HL-60 (cell line): ENCODE results near the gene APOO.

Experiments
- DNase-seq, 2 experiments: peaks; one replicate each; pipeline ENCODE4 v3.0.0-alpha.2; 2010 to 2020; ENCODE audit warnings: low read depth in 1 of 2, low spot score in 1 of 2
- H3K27ac ChIP-seq: fragments of 250-450 bp; sonication (Bioruptor Pico); replicated peaks from 2 replicates; pipeline ENCODE4 v1.5.1; 2020; ENCODE audit warnings: mild to moderate bottlenecking, moderate library complexity
- H3K27me3 ChIP-seq: fragments of 250-450 bp; sonication (Bioruptor Pico); 2 replicates; pipeline ENCODE4 v1.5.1; 2021; ENCODE audit warnings: mild to moderate bottlenecking, moderate library complexity; ENCODE audit not compliant: insufficient read depth, poor library complexity, severe bottlenecking
- H3K4me3 ChIP-seq: replicated peaks from 2 replicates; pipeline ENCODE4 v1.5.1; 2011; ENCODE audit warnings: mild to moderate bottlenecking, control low read depth, low read length; ENCODE audit not compliant: insufficient read depth
- CTCF ChIP-seq: IDR thresholded peaks from one replicate; pipeline ENCODE4 v1.5.1; 2011; ENCODE audit warnings: low read length, control low read depth, inconsistent platforms; ENCODE audit not compliant: insufficient read depth
- GABPA ChIP-seq: IDR thresholded peaks from 2 replicates; pipeline ENCODE4 v1.6.1; 2012; ENCODE audit warnings: low read depth
- POLR2AphosphoS5 ChIP-seq: IDR thresholded peaks from 2 replicates; pipeline ENCODE4 v1.6.1; 2012; ENCODE audit warnings: low read depth
- REST ChIP-seq: IDR thresholded peaks from 2 replicates; pipeline ENCODE4 v1.6.1; 2012; ENCODE audit warnings: low read depth; ENCODE audit not compliant: insufficient replicate concordance
- SPI1 ChIP-seq: IDR thresholded peaks from 2 replicates; pipeline ENCODE4 v1.6.1; 2012; ENCODE audit warnings: low read depth, mild to moderate bottlenecking, borderline replicate concordance

Gene APOO

GRCh38 chrX:23813808-23814207 is 93.9 kb downstream of the APOO start:
- Histone ChIP-seq H3K4me3 (no peak overlapping the region), H3K27ac (no peak overlapping the region), H3K27me3 (no peaks in the 10 kb centered on the region)
- DNase-seq = no peak
- TF ChIP-seq CTCF (no peak), POLR2AphosphoS5 (no peak), SPI1 (no peak), GABPA (no peak), REST (no peak)

GRCh38 chrX:23811656-23812055 is 96.1 kb downstream of the APOO start:
- no peak overlapping the region for H3K27ac ChIP-seq
- TF ChIP-seq GABPA (no peak), SPI1 (no peak), CTCF (no peak)
- DNase-seq = no peak
- H3K27me3 ChIP-seq = no peaks in the 10 kb centered on the region
- no peak overlapping the region for H3K4me3 ChIP-seq

- H3K4me3 ChIP-seq = no peak overlapping the region
- peak; percentile 37 to 78 for DNase-seq
- no peak overlapping the region for H3K27ac ChIP-seq
- H3K27me3 ChIP-seq = no peaks in the 10 kb centered on the region
- TF ChIP-seq SPI1 = peak; percentile 89
- TF ChIP-seq GABPA = no peak
- no peak for TF ChIP-seq CTCF
Measured at GRCh38 chrX:23811108-23811651, 96.6 kb downstream of the APOO start.

- no peak overlapping the region for H3K27ac ChIP-seq
- H3K4me3 ChIP-seq = no peak overlapping the region
- no peaks in the 10 kb centered on the region for H3K27me3 ChIP-seq
- TF ChIP-seq CTCF (no peak), GABPA (no peak), REST (no peak), POLR2AphosphoS5 (no peak), SPI1 (no peak)
- no peak for DNase-seq
Measured at GRCh38 chrX:23810279-23810678, 97.5 kb downstream of the APOO start.
